ENCODE measurements around the gene APCDD1L. TPM values are rescaled to one million over a fixed set of nuclear protein-coding genes. Genes with fewer than 3 reads are reported as not detected.

APCDD1L gene
- total RNA-seq, 2 experiments from 2014 or later: not detected

- peaks cover 6% of the 10 kb centered on the region for H3K36me3 Mint-ChIP-seq (ENCODE audit: low read depth)
- peaks cover 17% of the 10 kb centered on the region for H3K9me3 Mint-ChIP-seq
- ChIA-PET CTCF (interaction anchor here (0.5 to 1.6 kb wide), 10 partner anchors 32 to 359 kb away, joined by 3 to 5 read pairs (median 3); partner anchors contain the start of gene STX16), POLR2A (no interaction called here)
- peaks cover 12% of the 10 kb centered on the region for H3K27me3 Mint-ChIP-seq
- H3K4me1 Mint-ChIP-seq: peaks cover 2% of the 10 kb centered on the region
- DNase-seq: peak; percentile 42
- no peak overlapping the region for H3K27ac Mint-ChIP-seq
- no peak overlapping the region for H3K4me3 Mint-ChIP-seq
Measured at GRCh38 chr20:58481481-58482021, 33.6 kb downstream of the APCDD1L start.

GRCh38 chr20:58480551-58481336, 34.5 kb downstream of the APCDD1L start:
- Mint-ChIP-seq H3K36me3 (ENCODE audit: low read depth) (no peaks in the 10 kb centered on the region), H3K27me3 (peaks cover 10% of the 10 kb centered on the region), H3K4me1 (peaks cover 2% of the 10 kb centered on the region), H3K27ac (no peak overlapping the region), H3K9me3 (peaks cover 10% of the 10 kb centered on the region), H3K4me3 (no peak overlapping the region)
- CTCF ChIA-PET: interaction anchor here (0.6 to 1.6 kb wide), 6 partner anchors 33 to 359 kb away, joined by 3 to 5 read pairs (median 3); no protein-coding TSS in a partner anchor
- DNase-seq: no peak
- POLR2A ChIA-PET: no interaction called here

GRCh38 chr20:58479726-58480440, 35.3 kb downstream of the APCDD1L start:
- no peak overlapping the region for H3K4me3 Mint-ChIP-seq
- H3K9me3 Mint-ChIP-seq: peaks cover 3% of the 10 kb centered on the region
- H3K4me1 Mint-ChIP-seq: peaks cover 2% of the 10 kb centered on the region
- ChIA-PET POLR2A (no interaction called here), CTCF (interaction anchor here (0.6 to 1.4 kb wide), 2 partner anchors 9 to 131 kb away, joined by 3 read pairs; no protein-coding TSS in a partner anchor)
- H3K36me3 Mint-ChIP-seq (ENCODE audit: low read depth): no peaks in the 10 kb centered on the region
- DNase-seq: no peak
- peaks cover 10% of the 10 kb centered on the region for H3K27me3 Mint-ChIP-seq
- H3K27ac Mint-ChIP-seq: no peak overlapping the region

- Mint-ChIP-seq H3K4me1 (peaks cover 2% of the 10 kb centered on the region), H3K27me3 (peaks cover 5% of the 10 kb centered on the region), H3K9me3 (peaks cover 3% of the 10 kb centered on the region), H3K36me3 (ENCODE audit: low read depth) (no peaks in the 10 kb centered on the region), H3K4me3 (no peak overlapping the region), H3K27ac (no peak overlapping the region)
- POLR2A ChIA-PET: no interaction called here
- no peak for DNase-seq
- CTCF ChIA-PET: interaction anchor here (1.1 kb wide), 1 partner anchor 12 kb away, joined by 3 read pairs; no protein-coding TSS in a partner anchor
Measured at GRCh38 chr20:58478141-58478805, 36.9 kb downstream of the APCDD1L start.

GRCh38 chr20:58475466-58475865, 39.7 kb downstream of the APCDD1L start:
- Mint-ChIP-seq H3K4me3 (no peak overlapping the region), H3K9me3 (peaks cover 3% of the 10 kb centered on the region), H3K27me3 (peaks cover 2% of the 10 kb centered on the region), H3K27ac (no peak overlapping the region), H3K36me3 (ENCODE audit: low read depth) (no peaks in the 10 kb centered on the region), H3K4me1 (no peaks in the 10 kb centered on the region)
- ChIA-PET CTCF (no interaction called here), POLR2A (no interaction called here)
- DNase-seq: no peak

- POLR2A ChIA-PET: no interaction called here
- CTCF ChIA-PET: no interaction called here
- H3K27ac Mint-ChIP-seq: no peak overlapping the region
Measured at GRCh38 chr20:58473453-58474425, 41.5 kb downstream of the APCDD1L start.

GRCh38 chr20:58472273-58473018, 42.8 kb downstream of the APCDD1L start:
- POLR2A ChIA-PET: no interaction called here

More at GRCh38 chr20:58473453-58474425, 41.5 kb downstream of the APCDD1L start:
- H3K36me3 Mint-ChIP-seq (ENCODE audit: low read depth): no peaks in the 10 kb centered on the region
- DNase-seq: no peak
- no peaks in the 10 kb centered on the region for H3K4me1 Mint-ChIP-seq
- H3K27me3 Mint-ChIP-seq: no peaks in the 10 kb centered on the region
- no peak overlapping the region for H3K4me3 Mint-ChIP-seq
- peaks cover 3% of the 10 kb centered on the region for H3K9me3 Mint-ChIP-seq

GRCh38 chr20:58471193-58472164, 43.7 kb downstream of the APCDD1L start:
- ChIA-PET POLR2A (no interaction called here), CTCF (interaction anchor here (0.7 kb wide), 1 partner anchor 389 kb away, joined by 3 read pairs; no protein-coding TSS in a partner anchor)
- Mint-ChIP-seq H3K9me3 (no peaks in the 10 kb centered on the region), H3K4me3 (no peak overlapping the region), H3K36me3 (ENCODE audit: low read depth) (no peaks in the 10 kb centered on the region), H3K27ac (no peak overlapping the region), H3K27me3 (peaks cover under 1% of the 10 kb centered on the region), H3K4me1 (no peaks in the 10 kb centered on the region)
- no peak for DNase-seq

More at GRCh38 chr20:58472273-58473018, 42.8 kb downstream of the APCDD1L start:
- H3K36me3 Mint-ChIP-seq (ENCODE audit: low read depth): no peaks in the 10 kb centered on the region
- H3K9me3 Mint-ChIP-seq: no peaks in the 10 kb centered on the region
- no peak for DNase-seq
- H3K27ac Mint-ChIP-seq: peak overlapping the region; percentile 51
- no peaks in the 10 kb centered on the region for H3K4me1 Mint-ChIP-seq
- H3K27me3 Mint-ChIP-seq: no peaks in the 10 kb centered on the region
- CTCF ChIA-PET: no interaction called here
- H3K4me3 Mint-ChIP-seq: no peak overlapping the region

- H3K9me3 Mint-ChIP-seq: no peaks in the 10 kb centered on the region
- H3K27me3 Mint-ChIP-seq: peaks cover 7% of the 10 kb centered on the region
- POLR2A ChIA-PET: no interaction called here
- CTCF ChIA-PET: no interaction called here
- DNase-seq: no peak
- H3K4me3 Mint-ChIP-seq: no peak overlapping the region
- no peaks in the 10 kb centered on the region for H3K4me1 Mint-ChIP-seq
- H3K27ac Mint-ChIP-seq: no peak overlapping the region
- no peaks in the 10 kb centered on the region for H3K36me3 Mint-ChIP-seq (ENCODE audit: low read depth)
Measured at GRCh38 chr20:58470336-58471192, 44.6 kb downstream of the APCDD1L start.

- Mint-ChIP-seq H3K4me3 (no peak overlapping the region), H3K27me3 (peaks cover 7% of the 10 kb centered on the region), H3K36me3 (ENCODE audit: low read depth) (no peaks in the 10 kb centered on the region), H3K4me1 (no peaks in the 10 kb centered on the region), H3K27ac (no peak overlapping the region), H3K9me3 (no peaks in the 10 kb centered on the region)
- DNase-seq: no peak
- POLR2A ChIA-PET: no interaction called here
- CTCF ChIA-PET: no interaction called here
Measured at GRCh38 chr20:58469616-58470015, 45.6 kb downstream of the APCDD1L start.
